ENCODE data around the gene EPS8L2.

DNA sequence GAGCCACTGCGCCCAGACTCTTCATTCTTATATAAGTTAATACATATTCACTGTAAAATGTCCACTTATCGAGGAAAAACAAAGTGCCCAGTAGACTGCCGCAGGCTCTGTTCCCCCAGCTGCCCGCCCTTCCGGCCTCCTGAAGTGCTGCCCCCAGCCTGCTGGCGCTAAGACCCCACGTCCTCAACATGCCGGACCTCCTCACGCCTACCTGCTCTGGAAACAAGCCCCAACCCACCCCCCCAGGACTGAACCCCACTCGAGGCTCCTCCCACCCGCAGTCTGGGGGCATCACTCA, 70.2 kb downstream of the EPS8L2 start:
- TF ChIP-seq ZNF83 (CRISPR knock-in tag; IDR thresholded peaks at IDR 0.05; ENCODE audit: borderline replicate concordance) (no peak), RFX5 (IDR thresholded peaks at IDR 0.05; ENCODE audit: low read depth, low read length) (no peak), SRSF4 (IDR thresholded peaks at IDR 0.05; ENCODE audit: low read depth, low read length, poor library complexity, severe bottlenecking) (no peak), RXRA (CRISPR knock-in tag; IDR thresholded peaks at IDR 0.05) (no peak)
- TF ChIP-seq, protein P1, sequence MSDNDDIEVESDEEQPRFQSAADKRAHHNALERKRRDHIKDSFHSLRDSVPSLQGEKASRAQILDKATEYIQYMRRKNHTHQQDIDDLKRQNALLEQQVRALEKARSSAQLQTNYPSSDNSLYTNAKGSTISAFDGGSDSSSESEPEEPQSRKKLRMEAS (IDR thresholded peaks at IDR 0.05): no peak; the same call in 1 of the 2 replicates
- TF ChIP-seq, protein P2, sequence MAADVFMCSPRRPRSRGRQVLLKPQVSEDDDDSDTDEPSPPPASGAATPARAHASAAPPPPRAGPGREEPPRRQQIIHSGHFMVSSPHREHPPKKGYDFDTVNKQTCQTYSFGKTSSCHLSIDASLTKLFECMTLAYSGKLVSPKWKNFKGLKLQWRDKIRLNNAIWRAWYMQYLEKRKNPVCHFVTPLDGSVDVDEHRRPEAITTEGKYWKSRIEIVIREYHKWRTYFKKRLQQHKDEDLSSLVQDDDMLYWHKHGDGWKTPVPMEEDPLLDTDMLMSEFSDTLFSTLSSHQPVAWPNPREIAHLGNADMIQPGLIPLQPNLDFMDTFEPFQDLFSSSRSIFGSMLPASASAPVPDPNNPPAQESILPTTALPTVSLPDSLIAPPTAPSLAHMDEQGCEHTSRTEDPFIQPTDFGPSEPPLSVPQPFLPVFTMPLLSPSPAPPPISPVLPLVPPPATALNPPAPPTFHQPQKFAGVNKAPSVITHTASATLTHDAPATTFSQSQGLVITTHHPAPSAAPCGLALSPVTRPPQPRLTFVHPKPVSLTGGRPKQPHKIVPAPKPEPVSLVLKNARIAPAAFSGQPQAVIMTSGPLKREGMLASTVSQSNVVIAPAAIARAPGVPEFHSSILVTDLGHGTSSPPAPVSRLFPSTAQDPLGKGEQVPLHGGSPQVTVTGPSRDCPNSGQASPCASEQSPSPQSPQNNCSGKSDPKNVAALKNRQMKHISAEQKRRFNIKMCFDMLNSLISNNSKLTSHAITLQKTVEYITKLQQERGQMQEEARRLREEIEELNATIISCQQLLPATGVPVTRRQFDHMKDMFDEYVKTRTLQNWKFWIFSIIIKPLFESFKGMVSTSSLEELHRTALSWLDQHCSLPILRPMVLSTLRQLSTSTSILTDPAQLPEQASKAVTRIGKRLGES (CRISPR knock-in tag; IDR thresholded peaks at IDR 0.05; ENCODE audit: borderline replicate concordance): no peak
- TF ChIP-seq, protein P3, sequence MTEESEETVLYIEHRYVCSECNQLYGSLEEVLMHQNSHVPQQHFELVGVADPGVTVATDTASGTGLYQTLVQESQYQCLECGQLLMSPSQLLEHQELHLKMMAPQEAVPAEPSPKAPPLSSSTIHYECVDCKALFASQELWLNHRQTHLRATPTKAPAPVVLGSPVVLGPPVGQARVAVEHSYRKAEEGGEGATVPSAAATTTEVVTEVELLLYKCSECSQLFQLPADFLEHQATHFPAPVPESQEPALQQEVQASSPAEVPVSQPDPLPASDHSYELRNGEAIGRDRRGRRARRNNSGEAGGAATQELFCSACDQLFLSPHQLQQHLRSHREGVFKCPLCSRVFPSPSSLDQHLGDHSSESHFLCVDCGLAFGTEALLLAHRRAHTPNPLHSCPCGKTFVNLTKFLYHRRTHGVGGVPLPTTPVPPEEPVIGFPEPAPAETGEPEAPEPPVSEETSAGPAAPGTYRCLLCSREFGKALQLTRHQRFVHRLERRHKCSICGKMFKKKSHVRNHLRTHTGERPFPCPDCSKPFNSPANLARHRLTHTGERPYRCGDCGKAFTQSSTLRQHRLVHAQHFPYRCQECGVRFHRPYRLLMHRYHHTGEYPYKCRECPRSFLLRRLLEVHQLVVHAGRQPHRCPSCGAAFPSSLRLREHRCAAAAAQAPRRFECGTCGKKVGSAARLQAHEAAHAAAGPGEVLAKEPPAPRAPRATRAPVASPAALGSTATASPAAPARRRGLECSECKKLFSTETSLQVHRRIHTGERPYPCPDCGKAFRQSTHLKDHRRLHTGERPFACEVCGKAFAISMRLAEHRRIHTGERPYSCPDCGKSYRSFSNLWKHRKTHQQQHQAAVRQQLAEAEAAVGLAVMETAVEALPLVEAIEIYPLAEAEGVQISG (CRISPR knock-in tag; IDR thresholded peaks at IDR 0.05): no peak
- TF ChIP-seq, protein P4, sequence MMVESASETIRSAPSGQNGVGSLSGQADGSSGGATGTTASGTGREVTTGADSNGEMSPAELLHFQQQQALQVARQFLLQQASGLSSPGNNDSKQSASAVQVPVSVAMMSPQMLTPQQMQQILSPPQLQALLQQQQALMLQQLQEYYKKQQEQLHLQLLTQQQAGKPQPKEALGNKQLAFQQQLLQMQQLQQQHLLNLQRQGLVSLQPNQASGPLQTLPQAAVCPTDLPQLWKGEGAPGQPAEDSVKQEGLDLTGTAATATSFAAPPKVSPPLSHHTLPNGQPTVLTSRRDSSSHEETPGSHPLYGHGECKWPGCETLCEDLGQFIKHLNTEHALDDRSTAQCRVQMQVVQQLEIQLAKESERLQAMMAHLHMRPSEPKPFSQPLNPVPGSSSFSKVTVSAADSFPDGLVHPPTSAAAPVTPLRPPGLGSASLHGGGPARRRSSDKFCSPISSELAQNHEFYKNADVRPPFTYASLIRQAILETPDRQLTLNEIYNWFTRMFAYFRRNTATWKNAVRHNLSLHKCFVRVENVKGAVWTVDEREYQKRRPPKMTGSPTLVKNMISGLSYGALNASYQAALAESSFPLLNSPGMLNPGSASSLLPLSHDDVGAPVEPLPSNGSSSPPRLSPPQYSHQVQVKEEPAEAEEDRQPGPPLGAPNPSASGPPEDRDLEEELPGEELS (CRISPR knock-in tag; IDR thresholded peaks at IDR 0.05): no peak

Measured in HepG2 (cell line).